GM08714 (cell line): ENCODE measurements around the gene EIF3F.

Experiments used
- H3K4me3 ChIP-seq: fragments of 200-500 bp; sonication (Bioruptor generic); 2 replicates; pipeline ENCODE4 v1.5.1; 2014; ENCODE audit warnings: mild to moderate bottlenecking, low read length, inconsistent platforms
- ZNF274 ChIP-seq: IDR thresholded peaks from 2 replicates; pipeline ENCODE4 v1.6.1; 2012; ENCODE audit warnings: mild to moderate bottlenecking, low read depth, low read length

Gene EIF3F, protein sequence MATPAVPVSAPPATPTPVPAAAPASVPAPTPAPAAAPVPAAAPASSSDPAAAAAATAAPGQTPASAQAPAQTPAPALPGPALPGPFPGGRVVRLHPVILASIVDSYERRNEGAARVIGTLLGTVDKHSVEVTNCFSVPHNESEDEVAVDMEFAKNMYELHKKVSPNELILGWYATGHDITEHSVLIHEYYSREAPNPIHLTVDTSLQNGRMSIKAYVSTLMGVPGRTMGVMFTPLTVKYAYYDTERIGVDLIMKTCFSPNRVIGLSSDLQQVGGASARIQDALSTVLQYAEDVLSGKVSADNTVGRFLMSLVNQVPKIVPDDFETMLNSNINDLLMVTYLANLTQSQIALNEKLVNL

DNA sequence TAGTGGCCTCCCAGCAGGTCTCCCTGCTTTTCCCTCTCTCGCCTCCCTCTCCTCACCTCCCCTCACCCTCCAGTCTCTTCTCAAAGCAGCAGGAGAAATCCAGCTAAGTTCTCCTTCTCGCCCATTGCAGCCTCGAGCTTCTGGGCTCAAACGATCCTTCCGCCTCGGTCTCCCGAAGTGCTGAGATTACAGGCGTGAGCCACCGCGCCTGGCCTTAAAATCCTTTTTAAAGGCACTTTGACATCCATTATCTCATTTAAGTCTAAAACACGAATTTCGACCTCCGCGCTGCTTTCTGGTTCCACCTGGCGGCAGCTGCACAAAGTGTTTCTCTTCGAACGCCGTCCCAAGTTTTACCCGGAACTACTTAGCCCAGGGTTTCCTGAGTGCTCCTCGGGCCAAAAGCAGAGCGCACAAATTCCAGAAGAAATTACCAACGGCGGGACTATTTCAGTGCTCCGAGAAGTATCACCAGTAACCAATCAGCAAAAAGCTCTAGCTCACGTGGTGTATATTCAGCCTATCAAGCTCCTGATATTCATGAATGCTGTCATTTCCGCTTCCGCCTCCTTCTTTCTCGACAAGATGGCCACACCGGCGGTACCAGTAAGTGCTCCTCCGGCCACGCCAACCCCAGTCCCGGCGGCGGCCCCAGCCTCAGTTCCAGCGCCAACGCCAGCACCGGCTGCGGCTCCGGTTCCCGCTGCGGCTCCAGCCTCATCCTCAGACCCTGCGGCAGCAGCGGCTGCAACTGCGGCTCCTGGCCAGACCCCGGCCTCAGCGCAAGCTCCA, at the start of gene EIF3F:
TSS of gene EIF3F (plus strand) at position 570 of the 792 bp plus-strand sequence. CDS start at position 586, 16 bp downstream.
- peak within 1 kb of the TSS; percentile 99 for H3K4me3 ChIP-seq
- TF ChIP-seq ZNF274: no peak

DNA sequence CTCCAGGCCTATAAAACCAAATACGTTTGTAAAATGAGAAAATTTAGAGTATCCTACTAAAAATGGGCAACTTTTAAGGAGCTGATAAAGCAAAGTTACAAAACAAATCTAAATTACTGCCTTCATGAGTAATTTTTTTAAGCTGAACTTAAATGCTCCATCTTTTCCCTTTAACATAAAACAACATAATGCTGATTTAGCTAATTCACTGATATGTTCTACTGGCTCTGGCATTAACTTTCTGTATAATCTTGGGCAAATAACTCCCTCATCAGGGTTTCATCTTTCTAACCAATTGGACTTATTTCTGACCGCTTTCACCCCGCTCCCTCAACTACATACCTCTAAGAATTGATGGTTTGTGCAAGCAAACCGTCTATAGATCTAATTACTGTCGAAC, 46.0 kb upstream of the EIF3F start:
- TF ChIP-seq ZNF274: no peak

DNA sequence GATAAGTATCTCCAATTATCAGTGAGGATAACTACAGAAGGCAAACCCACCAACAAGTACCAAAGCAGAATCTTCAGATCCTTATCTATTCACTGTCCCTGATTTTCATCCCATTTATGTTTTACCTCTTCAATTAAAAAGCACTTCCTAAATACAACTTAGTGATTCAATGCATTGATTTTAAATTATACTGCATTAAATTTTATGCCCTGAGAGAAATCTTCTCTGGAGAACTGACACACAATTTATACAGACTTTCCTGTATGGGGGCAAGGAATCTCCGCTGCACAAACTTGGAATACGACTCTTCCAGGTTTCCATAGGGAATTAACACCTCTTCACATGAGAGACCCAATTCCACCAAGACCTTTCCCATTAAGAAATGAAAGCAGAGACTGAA, 45.5 kb upstream of the EIF3F start, which contains the start of gene OR10A3:
TSS of gene OR10A3 (minus strand) at position 101 of the 400 bp plus-strand sequence. CDS start 2,188 bp downstream, outside the sequence.
- no peak for TF ChIP-seq ZNF274
- H3K4me3 ChIP-seq: no peak within 1 kb of the TSS

More for the DNA sequence above, 46.0 kb upstream of the EIF3F start:
- no peak overlapping the region for H3K4me3 ChIP-seq

DNA sequence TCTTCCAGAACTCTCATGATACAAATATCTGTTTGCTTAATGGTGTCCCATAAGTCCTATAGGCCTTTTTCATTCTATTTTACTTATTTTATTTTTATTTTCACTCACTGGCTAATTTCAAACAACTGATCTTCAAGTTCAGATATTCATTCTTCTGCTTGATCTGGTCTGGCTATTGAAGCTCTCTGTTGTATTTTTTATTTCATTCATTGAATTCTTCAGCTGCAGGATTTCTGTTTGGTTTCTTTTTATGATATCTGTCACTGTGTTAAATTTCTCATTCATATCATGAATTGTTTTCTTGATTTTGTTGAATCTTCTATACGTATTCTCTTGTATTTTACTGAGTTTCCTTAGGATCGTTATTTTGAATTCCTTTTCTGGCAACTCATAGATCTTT, 43.0 kb upstream of the EIF3F start:
- TF ChIP-seq ZNF274: no peak

DNA sequence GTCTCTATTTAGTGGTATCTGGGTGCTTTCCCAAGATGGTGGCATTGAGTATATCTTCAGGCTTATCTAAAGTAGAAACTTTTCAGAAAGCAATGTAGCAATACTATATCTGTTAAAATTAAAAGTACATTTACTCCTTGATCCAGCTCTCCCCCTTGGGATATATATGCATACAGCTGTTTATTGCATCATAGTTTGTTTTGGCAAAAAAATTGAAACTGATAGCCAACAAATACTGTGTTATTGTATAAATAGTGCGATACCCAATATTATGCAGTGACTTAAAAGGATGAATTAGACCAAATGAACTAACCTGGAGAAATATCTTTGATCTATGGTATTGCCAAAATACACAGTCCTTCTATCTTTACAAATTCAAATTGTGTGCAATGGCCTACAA, 37.2 kb upstream of the EIF3F start:
- no peak overlapping the region for H3K4me3 ChIP-seq
- no peak for TF ChIP-seq ZNF274

More for the DNA sequence above, 43.0 kb upstream of the EIF3F start:
- no peak overlapping the region for H3K4me3 ChIP-seq

DNA sequence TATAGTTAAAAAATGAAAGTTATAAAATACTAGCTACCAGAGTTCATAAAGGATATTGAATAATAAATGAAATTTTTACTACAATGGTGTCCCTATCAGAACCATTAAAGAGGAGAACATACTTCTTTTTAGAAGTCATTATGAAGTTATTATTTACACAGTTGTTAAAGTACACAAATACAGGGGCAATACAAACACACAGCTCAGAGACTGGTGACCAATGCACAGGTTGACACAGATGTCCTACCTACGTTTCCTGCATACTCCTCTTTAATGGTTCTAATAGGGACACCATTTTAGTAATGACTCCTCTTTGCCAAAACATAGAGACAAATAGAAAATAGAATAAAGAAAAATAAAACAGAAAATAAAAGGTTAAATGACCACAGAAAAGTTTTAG, 31.9 kb upstream of the EIF3F start:
- no peak for TF ChIP-seq ZNF274

DNA sequence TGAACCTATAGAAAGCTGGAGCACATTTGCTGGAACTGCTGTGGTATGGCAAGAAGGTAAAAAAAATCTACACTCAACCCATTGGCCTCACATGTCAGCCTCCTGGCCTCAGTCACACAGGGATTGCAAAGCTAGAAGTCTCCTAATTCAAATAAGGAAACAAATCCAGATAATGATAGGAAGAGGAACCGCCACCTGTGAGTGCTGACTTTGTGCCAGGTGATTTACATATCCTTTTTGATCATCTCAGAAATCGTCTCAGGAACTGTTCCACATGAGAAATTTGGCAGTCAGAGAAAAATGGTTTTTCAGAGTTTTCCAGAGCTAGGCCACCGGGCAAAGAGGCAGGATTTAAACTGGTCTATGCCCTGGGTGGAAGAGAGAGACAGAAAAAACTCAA, 22.9 kb upstream of the EIF3F start:
- no peak overlapping the region for H3K4me3 ChIP-seq
- TF ChIP-seq ZNF274: no peak

More for the DNA sequence above, 31.9 kb upstream of the EIF3F start:
- no peak overlapping the region for H3K4me3 ChIP-seq

DNA sequence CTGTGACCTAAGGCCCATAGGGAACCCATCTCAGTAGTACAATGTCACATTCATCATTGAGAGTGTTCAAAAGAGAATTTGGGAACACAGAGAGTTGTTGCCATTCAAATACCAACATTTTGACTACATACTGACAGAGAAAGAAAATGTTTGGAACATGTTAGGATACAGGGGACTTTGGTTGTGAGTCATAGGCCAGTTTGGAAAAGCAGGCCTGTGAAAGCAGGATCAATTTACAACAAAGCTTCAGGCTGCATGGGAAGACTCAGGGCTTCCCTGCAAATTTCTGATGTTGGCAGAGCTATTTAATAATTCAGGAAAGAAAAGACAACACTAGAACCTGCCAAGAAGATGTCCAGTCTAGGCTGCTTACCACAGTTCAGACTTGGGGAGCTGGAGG, 22.3 kb upstream of the EIF3F start:
- no peak for TF ChIP-seq ZNF274
- H3K4me3 ChIP-seq: no peak overlapping the region

DNA sequence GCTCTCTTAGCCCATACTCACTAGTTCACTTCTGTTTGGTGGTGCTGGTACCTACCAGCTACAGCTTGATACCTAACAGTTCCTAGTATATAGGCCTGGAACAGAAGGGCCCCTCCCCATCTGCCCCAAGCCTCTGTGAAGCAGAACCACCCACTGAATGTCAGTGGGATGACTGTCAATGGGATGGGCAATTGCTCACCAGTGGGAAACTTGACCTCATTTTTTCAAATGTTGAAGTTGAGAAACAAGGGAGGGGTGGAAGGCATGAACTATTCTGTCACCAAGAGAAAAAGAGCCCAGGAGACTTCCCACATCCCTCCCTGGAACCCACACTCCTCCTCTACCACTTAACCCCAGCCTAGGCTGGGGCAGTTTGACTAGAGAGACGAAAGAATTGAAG, 21.8 kb upstream of the EIF3F start, which contains the start of gene NLRP10:
TSS of gene NLRP10 (minus strand) at position 62 of the 400 bp plus-strand sequence. CDS start 1,952 bp downstream, outside the sequence.
- no peak within 1 kb of the TSS for H3K4me3 ChIP-seq

DNA sequence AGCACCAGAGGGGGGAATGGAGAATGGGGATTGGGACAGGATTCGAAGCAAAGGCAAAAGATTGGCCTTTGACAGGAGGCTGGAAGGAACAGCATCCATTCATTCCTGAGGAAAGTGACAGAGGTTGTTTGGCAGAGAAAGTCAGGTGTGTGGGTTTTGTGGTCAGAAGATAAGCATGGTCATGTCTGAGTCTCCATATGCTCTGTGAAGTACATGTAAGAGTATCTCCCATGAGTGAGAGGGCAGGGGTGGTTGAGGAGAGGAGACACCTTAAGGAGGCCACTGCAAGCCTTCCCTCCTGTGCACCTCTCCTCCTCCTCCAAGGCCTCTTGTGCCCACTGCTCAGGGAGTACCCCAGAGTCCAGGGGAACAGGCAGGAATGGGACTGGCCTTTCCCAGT, 20.0 kb upstream of the EIF3F start:
- H3K4me3 ChIP-seq: no peak overlapping the region
- TF ChIP-seq ZNF274: no peak

More for the DNA sequence above, 21.8 kb upstream of the EIF3F start, which contains the start of gene NLRP10:
- TF ChIP-seq ZNF274: no peak

DNA sequence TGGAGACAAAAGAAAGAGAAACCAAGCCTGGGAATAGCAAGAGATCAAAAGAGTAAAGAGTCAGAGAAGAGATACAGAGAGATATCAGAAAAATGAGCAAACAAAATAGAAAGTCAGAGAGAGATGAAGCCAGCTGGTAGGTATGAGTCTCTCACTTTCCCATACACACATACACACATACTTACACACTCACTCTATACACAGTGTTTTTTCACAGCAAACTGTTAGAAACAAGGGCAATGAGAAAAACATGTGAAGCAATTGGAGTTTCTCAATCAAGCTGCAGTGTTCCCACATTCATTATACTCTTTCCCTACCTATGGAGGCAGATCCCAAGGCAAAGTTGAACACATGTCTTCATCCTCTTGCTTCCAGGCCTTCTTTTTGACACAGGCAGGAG, 19.3 kb upstream of the EIF3F start:
- no peak for TF ChIP-seq ZNF274
- H3K4me3 ChIP-seq: no peak overlapping the region

DNA sequence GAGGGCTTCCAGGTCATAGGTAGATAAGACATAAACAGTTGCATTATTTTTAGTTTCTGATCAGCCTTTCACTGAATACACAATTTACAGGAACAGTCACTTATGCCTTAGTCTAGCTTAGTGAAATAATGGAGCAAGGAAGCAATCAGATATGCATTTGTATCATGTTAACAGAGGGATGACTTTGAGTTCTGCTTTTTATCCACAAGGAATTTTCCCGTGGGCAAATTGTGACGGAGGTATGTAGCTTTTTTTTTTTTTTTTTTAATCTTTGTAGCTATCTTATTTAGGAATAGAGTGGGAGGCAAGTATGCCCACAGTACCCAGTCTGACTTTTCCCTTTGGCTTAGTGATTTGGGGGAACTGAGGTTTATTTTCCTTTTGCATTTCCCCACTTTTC, 18.5 kb upstream of the EIF3F start:
- H3K4me3 ChIP-seq: no peak overlapping the region
- no peak for TF ChIP-seq ZNF274

DNA sequence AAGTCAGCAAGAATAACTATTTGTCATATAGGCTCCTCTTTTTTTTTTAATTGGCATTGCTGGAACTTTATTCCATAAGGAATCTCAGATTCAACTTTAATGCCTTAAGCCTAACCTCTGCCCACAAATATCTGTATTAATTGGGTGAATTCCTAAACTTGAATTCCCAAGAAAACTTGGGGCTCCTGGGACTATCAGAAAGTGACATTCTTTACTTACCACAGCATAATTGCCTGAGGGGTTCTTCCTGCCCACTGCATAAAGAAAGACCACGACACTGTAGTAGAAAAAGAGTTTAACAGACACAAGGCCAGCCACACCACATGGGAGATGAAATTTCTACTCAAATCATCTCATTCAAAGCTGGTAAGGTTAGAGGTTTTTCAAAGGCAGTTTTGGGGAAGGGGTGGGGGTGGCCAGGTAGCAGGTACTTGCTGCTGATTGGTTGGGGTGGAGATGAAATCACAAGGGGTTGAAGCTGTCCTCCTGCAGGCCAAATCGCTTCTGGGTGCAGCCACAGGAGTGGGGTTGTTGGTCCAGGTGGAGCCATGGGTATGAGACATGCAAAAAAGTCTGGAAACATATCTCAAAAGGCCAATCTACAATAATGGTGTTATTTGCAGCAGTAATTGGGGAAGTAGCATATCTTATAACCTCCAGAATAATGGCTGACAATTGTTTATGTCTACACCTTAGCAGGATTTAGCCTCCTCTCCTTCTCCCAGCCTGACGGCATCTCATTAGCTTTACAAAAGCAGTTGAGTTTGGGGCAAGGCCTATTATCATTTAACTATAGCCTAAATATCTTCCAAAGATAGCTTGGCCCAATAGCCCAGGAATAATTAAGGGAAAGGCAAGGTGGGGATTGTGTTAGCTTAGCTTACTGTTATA, 17.1 kb upstream of the EIF3F start:
- no peak overlapping the region for H3K4me3 ChIP-seq

DNA sequence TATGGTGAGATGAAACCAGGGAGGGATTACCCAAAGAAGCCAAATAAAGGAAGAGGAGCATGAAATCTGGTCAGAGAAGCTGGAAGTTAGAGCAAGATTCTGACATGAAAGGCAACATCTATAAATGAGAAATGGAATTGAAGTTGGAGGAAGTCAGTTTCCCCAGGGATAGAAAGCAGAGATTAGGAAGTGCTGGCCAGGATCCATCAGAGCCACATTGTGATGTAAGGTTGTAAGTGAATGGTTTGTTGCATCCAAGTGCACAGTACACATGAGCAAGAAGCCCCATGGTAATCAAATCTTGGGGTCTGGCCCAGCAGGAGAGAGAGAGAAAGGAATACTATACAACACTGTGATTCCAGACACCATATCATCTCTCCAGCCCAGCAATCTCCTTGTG, 15.3 kb upstream of the EIF3F start:
- no peak for TF ChIP-seq ZNF274
- H3K4me3 ChIP-seq: no peak overlapping the region

More for the DNA sequence above, 17.1 kb upstream of the EIF3F start:
- TF ChIP-seq ZNF274: no peak
